GM12878 (cell line): Measurements from ENCODE around the gene GOLGA5. TPM values are rescaled to one million over a fixed set of nuclear protein-coding genes. Genes with fewer than 3 reads are reported as not detected.

Source experiments
- ATAC-seq: fragments of 200-7000 bp; cut with Tn5 transposase; 3 replicates; pipeline ENCODE4 v1.9.1; 2020; ENCODE audit warnings: mild to moderate bottlenecking, moderate library complexity
- BruUV-seq: library from RNA; stranded (reverse); fragments of 400-500 nt; replicated peaks from 2 replicates; lab custom pipeline; 2021; lab: Mats Ljungman, UMichigan
- CTCF ChIA-PET: fragments of 300-600 bp; sonication (Branson Sonifier 250); formaldehyde crosslinking; extraction: SDS; loops from one replicate; lab custom pipeline; 2021; ENCODE audit warnings: inconsistent platforms; lab: Yijun Ruan, JAX
- POLR2A ChIA-PET: fragments of 350-600 bp; formaldehyde crosslinking; extraction: SDS; loops from one replicate; lab custom pipeline; 2021; ENCODE audit warnings: inconsistent platforms; lab: Charles Lee
- RAD21 ChIA-PET: fragments of 300-600 bp; sonication (Branson Sonifier 250); formaldehyde crosslinking; loops from one replicate; lab custom pipeline; 2023; ENCODE audit warnings: antibody characterized with exemption; ENCODE audit not compliant: unreplicated experiment; lab: Charles Lee
- SMC1A ChIA-PET: fragments of 300-600 bp; sonication (Branson Sonifier 250); formaldehyde crosslinking; loops from one replicate; lab custom pipeline; 2023; ENCODE audit not compliant: unreplicated experiment, uncharacterized antibody; lab: Charles Lee
- DNase-seq: peaks from one replicate; pipeline ENCODE4 v3.0.0-alpha.2; 2011; ENCODE audit warnings: low read depth, low spot score
- FAIRE-seq: peaks from 3 replicates; lab custom pipeline; 2011; peaks lifted over from hg19 to GRCh38; lab: Jason Lieb, UNC
- H2AFZ ChIP-seq: 2 replicates; pipeline ENCODE4 v1.6.0; 2011; ENCODE audit warnings: low read depth, low read length, control low read depth; ENCODE audit not compliant: control insufficient read depth
- H3K27ac ChIP-seq: 2 replicates; pipeline ENCODE4 v1.5.1; 2011; ENCODE audit warnings: control low read depth; ENCODE audit not compliant: control insufficient read depth, insufficient read depth
- H3K27me3 ChIP-seq, 2 experiments: replicated peaks in 1 of 2; 2 replicates each; pipeline versions ENCODE4 v1.6.0 to v1.6.1; 2011; ENCODE audit warnings: low read length in 1 of 2; ENCODE audit not compliant: control insufficient read depth in 2 of 2, insufficient read depth in 2 of 2
- H3K36me3 ChIP-seq, 2 experiments: 2 replicates each; pipeline ENCODE4 v1.5.1; 2011; ENCODE audit warnings: low read length in 1 of 2; ENCODE audit not compliant: control insufficient read depth in 2 of 2, insufficient read depth in 2 of 2
- H3K4me1 ChIP-seq: 2 replicates; pipeline ENCODE4 v1.6.1; 2011; ENCODE audit warnings: mild to moderate bottlenecking, low read length, moderate library complexity, mixed read lengths; ENCODE audit not compliant: control insufficient read depth, insufficient read depth
- H3K4me2 ChIP-seq: 2 replicates; pipeline ENCODE4 v1.6.0; 2011; ENCODE audit warnings: control low read depth; ENCODE audit not compliant: control insufficient read depth, insufficient read depth
- H3K4me3 ChIP-seq: fragments of 200-600 bp; sonication (generic); 2 replicates; pipeline ENCODE4 v1.5.1; 2016
- H3K79me2 ChIP-seq: 2 replicates; pipeline ENCODE4 v1.6.0; 2011; ENCODE audit warnings: low read length; ENCODE audit not compliant: control insufficient read depth, insufficient read depth
- H3K9ac ChIP-seq: 2 replicates; pipeline ENCODE4 v1.8.0; 2011; ENCODE audit warnings: low read length, control low read depth, mixed read lengths; ENCODE audit not compliant: control insufficient read depth, insufficient read depth
- H3K9me3 ChIP-seq: replicated peaks from 3 replicates; pipeline ENCODE4 v1.5.1; 2011; ENCODE audit warnings: mild to moderate bottlenecking, low read length; ENCODE audit not compliant: control insufficient read depth, insufficient read depth
- H4K20me1 ChIP-seq: 2 replicates; pipeline ENCODE4 v1.6.0; 2011; ENCODE audit not compliant: control insufficient read depth, insufficient read depth
- ATF2 ChIP-seq: IDR thresholded peaks from 2 replicates; pipeline ENCODE4 v1.6.1; 2012; ENCODE audit warnings: low read length, inconsistent platforms
- ATF7 ChIP-seq: fragments of 450-650 bp; IDR thresholded peaks from 2 replicates; pipeline ENCODE4 v1.6.1; 2016; ENCODE audit warnings: low read depth, mild to moderate bottlenecking
- CBX5 ChIP-seq: sonication (generic); IDR thresholded peaks from 2 replicates; pipeline ENCODE4 v1.6.1; 2016; ENCODE audit warnings: low read depth, moderate library complexity, mild to moderate bottlenecking, inconsistent platforms
- IKZF2 ChIP-seq, 2 experiments: fragments of 450-650 bp; IDR thresholded peaks; 2 replicates each; pipeline ENCODE4 v1.6.1; 2017; ENCODE audit warnings: mild to moderate bottlenecking in 2 of 2, moderate library complexity in 2 of 2
- JUNB ChIP-seq: IDR thresholded peaks from 2 replicates; pipeline ENCODE4 v1.6.1; 2016; ENCODE audit warnings: antibody characterized with exemption, mild to moderate bottlenecking
- MAX ChIP-seq: IDR thresholded peaks from 2 replicates; pipeline ENCODE4 v1.6.1; 2012; ENCODE audit warnings: low read depth, low read length, improper control_type of control experiment
- NFYB ChIP-seq: IDR thresholded peaks from 2 replicates; pipeline ENCODE4 v1.6.1; 2011; ENCODE audit warnings: low read depth, mild to moderate bottlenecking, low read length, improper control_type of control experiment, moderate library complexity; ENCODE audit not compliant: insufficient read depth
- NR2C2 ChIP-seq: IDR thresholded peaks from 2 replicates; pipeline ENCODE4 v1.6.1; 2011; ENCODE audit warnings: borderline replicate concordance, low read depth; ENCODE audit not compliant: control insufficient read depth, insufficient read length
- PKNOX1 ChIP-seq: fragments of 450-650 bp; IDR thresholded peaks from 2 replicates; pipeline ENCODE4 v1.6.1; 2016; ENCODE audit warnings: mild to moderate bottlenecking
- POLR2A ChIP-seq: IDR thresholded peaks from 2 replicates; pipeline ENCODE4 v1.6.1; 2011; ENCODE audit warnings: low read depth, mild to moderate bottlenecking, low read length
- RBBP5 ChIP-seq: fragments of 200-600 bp; sonication (generic); conservative IDR thresholded peaks from 2 replicates; pipeline ENCODE4 v1.6.1; 2016
- RELB ChIP-seq: fragments of 450-650 bp; IDR thresholded peaks from 2 replicates; pipeline ENCODE4 v1.6.1; 2017; ENCODE audit warnings: low read depth, mild to moderate bottlenecking, moderate library complexity
- SIN3A ChIP-seq: IDR thresholded peaks from 2 replicates; pipeline ENCODE4 v1.6.1; 2012; ENCODE audit warnings: low read depth, low read length, improper control_type of control experiment
- SMAD1 ChIP-seq: fragments of 450-650 bp; IDR thresholded peaks from 2 replicates; pipeline ENCODE4 v1.6.1; 2018; ENCODE audit warnings: mild to moderate bottlenecking, low read depth; ENCODE audit not compliant: partially characterized antibody
- ZNF24 ChIP-seq: fragments of 450-650 bp; IDR thresholded peaks from 2 replicates; pipeline ENCODE4 v1.6.1; 2017; ENCODE audit warnings: antibody characterized with exemption, mild to moderate bottlenecking
- ZNF592 ChIP-seq: fragments of 450-650 bp; IDR thresholded peaks from 2 replicates; pipeline ENCODE4 v1.6.1; 2017; ENCODE audit warnings: mild to moderate bottlenecking, moderate library complexity
- in situ Hi-C: fragments of 300-500 bp; cut with MboI; formaldehyde crosslinking; loops from 9 replicates; pipeline ENCODE4 v1.14.3; 2018; ENCODE audit warnings: mixed read lengths
- intact Hi-C: fragments of 100-400 bp; cut with micrococcal nuclease; formaldehyde crosslinking; loops from one replicate; pipeline ENCODE4 v1.14.2; 2022; ENCODE audit not compliant: unreplicated experiment
- polyA plus RNA-seq, 11 experiments: library from polyadenylated mRNA; depleted of rRNA in 4 of 11; unstranded in 6 of 11; stranded (reverse) in 5 of 11; fragments of >200 nt; fragmentation: Nextera tagmentation in 4 of 11; fragmentation: Illumina TruSeq in 1 of 11; extraction: Ambion mirVana in 4 of 11; extraction: Trizol in 1 of 11; gene quantifications; 1 replicate in 1 of 11; 2 replicates in 10 of 11; pipeline versions ENCODE4 v1.2.1 to v1.2.3, GENCODE V29; 2011 to 2016; ENCODE audit warnings: inconsistent platforms in 2 of 11, missing spikeins in 2 of 11, low read depth in 1 of 11
- total RNA-seq, 4 experiments: library from RNA; depleted of rRNA in 3 of 4; stranded (reverse); fragments of >200 nt in 3 of 4; fragmentation: Illumina TruSeq in 1 of 4; extraction: Trizol in 1 of 4; gene quantifications; 2 replicates each; pipeline versions ENCODE4 v1.2.1 to v1.2.3, GENCODE V29; 2013 to 2021

GOLGA5 gene
- total and polyA plus RNA-seq, 10 of the 15 experiments (the other 5 are each of a cell fraction or from before 2014, with no cell fraction given), result 10.9 to 30.1 (median 19.7) TPM

- no peak overlapping the region for H3K4me3 ChIP-seq
- H3K27me3 ChIP-seq, result no peaks in the 10 kb centered on the region
- FAIRE-seq (no peak), ATAC-seq (no peak), DNase-seq (no peak)
- BruUV-seq, result no TSS peak
- CTCF ChIA-PET, result interaction anchor here (0.9 to 8.6 kb wide), 2 partner anchors 24 to 77 kb away, joined by 3 to 122 read pairs; no protein-coding TSS in a partner anchor
- no peak overlapping the region for H2AFZ ChIP-seq
- H3K27ac ChIP-seq, result no peak overlapping the region
- in situ Hi-C loops, result loop anchor here (10.0 kb wide), 1 partner anchor 665 kb away; the partner anchor contains the start of genes CPSF2 and NDUFB1
- RAD21 ChIA-PET, result no interaction called here
- no peak overlapping the region for H3K4me2 ChIP-seq
- no peak overlapping the region for H3K9ac ChIP-seq
- no peaks in the 10 kb centered on the region for H4K20me1 ChIP-seq
- H3K4me1 ChIP-seq, result peaks cover 5% of the 10 kb centered on the region
- peaks cover 5% of the 10 kb centered on the region for H3K9me3 ChIP-seq
- no peaks in the 10 kb centered on the region for H3K36me3 ChIP-seq
- H3K79me2 ChIP-seq, result peaks cover 4% of the 10 kb centered on the region
- SMC1A ChIA-PET, result interaction anchor here (1.0 to 10.8 kb wide), 4 partner anchors 14 to 123 kb away, joined by 3 to 151 read pairs (median 3); no protein-coding TSS in a partner anchor
- no peak for TF ChIP-seq JUNB
- peak; percentile 28; the same call in 1 of the 2 replicates for TF ChIP-seq ATF7
- peak; percentile 15 to 31; a peak in 1 of 4 replicates for TF ChIP-seq IKZF2 (IDR thresholded peaks at IDR 0.05)
- no peak for TF ChIP-seq ZNF24
- TF ChIP-seq PKNOX1, result no peak
- TF ChIP-seq ZNF592, result no peak
- TF ChIP-seq SMAD1, result no peak
- peak; percentile 85 for TF ChIP-seq CBX5
- no peak for TF ChIP-seq RBBP5
- peak; percentile 36; the same call in 1 of the 2 replicates for TF ChIP-seq RELB
- TF ChIP-seq POLR2A, result no peak
- TF ChIP-seq SIN3A, result no peak
- TF ChIP-seq MAX, result no peak
- no peak for TF ChIP-seq NFYB
- no peak for TF ChIP-seq ATF2
- TF ChIP-seq NR2C2, result no peak
- intact Hi-C loops, result no loop called here
- POLR2A ChIA-PET, result no interaction called here
These were observed 4.5 kb upstream of the GOLGA5 start for GRCh38 chr14:92789457-92790089.
